Measurements from ENCODE around the gene BBOF1. TPM values are rescaled to one million over a fixed set of nuclear protein-coding genes. Genes with fewer than 3 reads are reported as not detected.
"Not testable (repeated sequence)": the region's sequence is repeated elsewhere in the genome, so short reads cannot be mapped to it uniquely, and the experiment has no call there.

BBOF1 gene
- total RNA-seq, 6 experiments from 2014 or later = 0.81 to 3.3 (median 1.3) TPM

GRCh38 chr14:74111395-74112216, 92.5 kb downstream of the BBOF1 start:
- H3K36me3 ChIP-seq, H3K27ac ChIP-seq, H3K27me3 ChIP-seq, DNase-seq, H3K4me3 ChIP-seq, H3K4me1 ChIP-seq, H3K9me3 ChIP-seq: not testable (repeated sequence)
- TF ChIP-seq CTCF (IDR thresholded peaks at IDR 0.05) = peak; percentile 60 to 65 (median 62)
- peak; percentile 87 to 93 (median 92) for ATAC-seq
- intact Hi-C loops (cut with DNase I) = loop anchor here (5.0 kb wide), 2 partner anchors 136 to 141 kb away; no protein-coding TSS in a partner anchor
- 73% methylated on average over 2 of the region's 13 CpGs for WGBS (ENCODE audit: insufficient coverage, low coverage, low lambda C conversion rate, missing lambda C conversion rate)

Small RNA genes lying within 50 kb of the gene (small RNA-seq; reads per million reads assigned to genes)
- 0 reads per million in 2 experiments for gene AC005480.2

Other genes with a start within 250 kb of the BBOF1 start
- 10 to 100 TPM in 4 of 6 experiments, 1 to 10 TPM in 2; 8.0 to 22.4 (median 12.4) TPM for gene PTGR2, start 167.5 kb upstream of the BBOF1 start, total RNA-seq
- gene ZNF410, start 132.5 kb upstream of the BBOF1 start, total RNA-seq = 10 to 100 TPM; 14.9 to 20.8 (median 18.3) TPM
- gene FAM161B, start 69.3 kb upstream of the BBOF1 start, total RNA-seq = 1 to 10 TPM; 1.3 to 2.3 (median 1.5) TPM
- gene COQ6, start 69.0 kb upstream of the BBOF1 start, total RNA-seq = 10 to 100 TPM; 11.6 to 60.9 (median 16.8) TPM
- gene ENTPD5, start 61 bp upstream of the BBOF1 start, total RNA-seq = 100 to 1,000 TPM in 4 of 6 experiments, 10 to 100 TPM in 2; 96.6 to 334 (median 150) TPM
- 100 to 1,000 TPM in 5 of 6 experiments, 10 to 100 TPM in 1; 99.1 to 449 (median 221) TPM for gene ALDH6A1, start 65.1 kb downstream of the BBOF1 start, total RNA-seq
- gene LIN52, start 65.6 kb downstream of the BBOF1 start, total RNA-seq = 10 to 100 TPM in 1 of 6 experiments, 1 to 10 TPM in 5; 2.3 to 59.5 (median 4.8) TPM
- not detected for gene VSX2, start 220.1 kb downstream of the BBOF1 start, total RNA-seq

Measured in right lobe of liver (tissue), 6 donors.